ENCODE results near the gene OR14C36. TPM values are rescaled to one million over a fixed set of nuclear protein-coding genes. Genes with fewer than 3 reads are reported as not detected.

The OR14C36 gene
- total RNA-seq, 1 experiment from 2014 or later = not detected

DNA sequence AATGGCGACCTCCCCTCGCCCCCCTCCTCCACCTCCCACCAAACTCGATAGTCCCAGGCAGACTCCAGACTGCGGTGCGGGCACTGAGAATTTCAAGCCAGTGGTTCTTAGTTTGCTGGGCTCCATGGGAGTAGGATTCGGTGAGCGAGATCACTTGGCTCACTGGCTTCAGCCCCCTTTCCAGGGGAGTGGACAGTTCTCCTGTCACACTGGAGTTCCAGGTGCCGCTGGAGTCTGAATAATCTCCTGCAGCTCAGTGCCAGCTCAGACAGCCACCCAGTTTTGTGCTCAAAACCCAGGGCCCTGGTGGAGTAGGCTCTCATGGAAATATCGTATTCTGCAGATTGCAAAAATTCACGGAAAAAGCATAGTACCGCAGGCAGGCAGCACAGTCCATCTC is 31.8 kb upstream of the OR14C36 start:
- no peak overlapping the region for H3K27ac ChIP-seq (ENCODE audit: low read depth, low read length)
- H3K27me3 ChIP-seq (ENCODE audit: insufficient read depth, low read length) = no peaks in the 10 kb centered on the region
- H3K9me3 ChIP-seq (ENCODE audit: control insufficient read depth in 1 of 2, insufficient read depth in 1 of 2, low read depth in 1 of 2, low read length in 2 of 2) = peaks cover 5% of the 10 kb centered on the region in 2 experiments; a peak in 2 of 4 replicates
- DNase-seq (ENCODE audit: low read depth, low spot score) (no peak), ATAC-seq (no peak)
- intact Hi-C loops (cut with micrococcal nuclease) = no loop called here
- TF ChIP-seq YY1 (IDR thresholded peaks at IDR 0.05; ENCODE audit: extremely low read depth, insufficient replicate concordance, low read depth, low read length) (no peak), ZNF274 (IDR thresholded peaks at IDR 0.05; ENCODE audit: low read depth, low read length) (no peak), TCF7L2 (IDR thresholded peaks at IDR 0.05; ENCODE audit: borderline replicate concordance, extremely low read depth, insufficient read depth, insufficient read length) (no peak), CEBPB (IDR thresholded peaks at IDR 0.05; ENCODE audit: low read depth) (no peak), RAD21 (IDR thresholded peaks at IDR 0.05; ENCODE audit: low read depth) (no peak)
- RAD21 ChIA-PET (ENCODE audit: low non-redundant PET in 1 of 2, low total read pairs in 2 of 2, uncharacterized antibody in 2 of 2, unreplicated experiment in 2 of 2) = no interaction called here
- H3K9ac ChIP-seq (ENCODE audit: low read length) = no peak overlapping the region
- no peaks in the 10 kb centered on the region for H3K79me2 ChIP-seq (ENCODE audit: insufficient read depth, low read length)
- no peak overlapping the region for H2AFZ ChIP-seq (ENCODE audit: low read depth, low read length, poor library complexity, severe bottlenecking)
- no peak overlapping the region for H3K4me2 ChIP-seq (ENCODE audit: low read length)
- H3K4me1 ChIP-seq (ENCODE audit: control insufficient read depth in 1 of 2, insufficient read depth in 2 of 2, low read length in 2 of 2) = no peaks in the 10 kb centered on the region
- no peaks in the 10 kb centered on the region for H3K9me2 ChIP-seq (ENCODE audit: insufficient read depth)
- CTCF ChIA-PET = no interaction called here
- no peaks in the 10 kb centered on the region for H4K20me1 ChIP-seq (ENCODE audit: insufficient read depth)
- POLR2A ChIA-PET = no interaction called here
- H3K4me3 ChIP-seq (replicated peaks in 1 of 2; ENCODE audit: low read depth in 1 of 2, low read length in 2 of 2) = no peak overlapping the region
- no peaks in the 10 kb centered on the region for H3K36me3 ChIP-seq (ENCODE audit: control insufficient read depth in 1 of 2, insufficient read depth in 2 of 2, low read length in 2 of 2)
- BruUV-seq (replicated peaks) = no TSS peak

DNA sequence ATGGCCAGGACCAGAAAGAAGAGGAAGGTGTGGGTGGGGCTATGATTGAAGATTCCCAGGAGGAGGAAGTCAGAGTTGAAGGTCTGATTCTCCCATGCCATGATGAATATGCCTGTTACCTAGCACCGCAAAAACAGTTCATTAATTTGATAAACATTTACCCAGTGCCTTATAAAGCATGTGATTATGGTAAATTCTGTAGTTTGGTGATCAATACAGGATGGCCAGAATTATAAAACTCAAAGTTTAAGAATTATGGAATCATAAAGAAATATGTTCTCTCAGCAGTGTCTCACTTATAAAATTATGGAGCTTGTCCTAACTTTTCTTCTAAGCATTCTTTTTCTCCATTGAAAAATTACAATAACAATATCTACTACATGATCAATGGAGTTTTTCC is 24.1 kb upstream of the OR14C36 start, which contains the start of gene OR2M7:
TSS of gene OR2M7 (minus strand) at position 101 of the 400 bp plus-strand sequence. CDS start at position 101, 0 bp downstream.
- no peak within 1 kb of the TSS for H2AFZ ChIP-seq (ENCODE audit: low read depth, low read length, poor library complexity, severe bottlenecking)
- 0 out of 4 replicates have a peak, but pooled peaks cover 0 to 5% of the 10 kb centered on the region in 2 experiments for H3K9me3 ChIP-seq (ENCODE audit: control insufficient read depth in 1 of 2, insufficient read depth in 1 of 2, low read depth in 1 of 2, low read length in 2 of 2)
- no peaks in the 10 kb centered on the region for H3K36me3 ChIP-seq (ENCODE audit: control insufficient read depth in 1 of 2, insufficient read depth in 2 of 2, low read length in 2 of 2)
- no peaks in the 10 kb centered on the region for H3K9me2 ChIP-seq (ENCODE audit: insufficient read depth)
- H3K9ac ChIP-seq (ENCODE audit: low read length) = no peak within 1 kb of the TSS
- BruUV-seq (replicated peaks) = no TSS peak
- H3K27me3 ChIP-seq (ENCODE audit: insufficient read depth, low read length) = no peaks in the 10 kb centered on the region
- RAD21 ChIA-PET (ENCODE audit: low non-redundant PET in 1 of 2, low total read pairs in 2 of 2, uncharacterized antibody in 2 of 2, unreplicated experiment in 2 of 2) = no interaction called here
- H3K4me1 ChIP-seq (ENCODE audit: control insufficient read depth in 1 of 2, insufficient read depth in 2 of 2, low read length in 2 of 2) = no peaks in the 10 kb centered on the region
- no peaks in the 10 kb centered on the region for H3K79me2 ChIP-seq (ENCODE audit: insufficient read depth, low read length)
- no peaks in the 10 kb centered on the region for H4K20me1 ChIP-seq (ENCODE audit: insufficient read depth)
- TF ChIP-seq CEBPB (IDR thresholded peaks at IDR 0.05; ENCODE audit: low read depth) = no peak
- no peak for TF ChIP-seq ZNF274 (IDR thresholded peaks at IDR 0.05; ENCODE audit: low read depth, low read length)
- no peak for TF ChIP-seq POLR2AphosphoS5 (IDR thresholded peaks at IDR 0.05; ENCODE audit: low read depth, low read length)
- TF ChIP-seq EGR1 (IDR thresholded peaks at IDR 0.05; ENCODE audit: low read depth) = no peak
- POLR2A ChIA-PET = no interaction called here
- no peak within 1 kb of the TSS for H3K4me3 ChIP-seq (replicated peaks in 1 of 2; ENCODE audit: low read depth in 1 of 2, low read length in 2 of 2)
- no peak for DNase-seq (ENCODE audit: low read depth, low spot score)
- no peak within 1 kb of the TSS for H3K4me2 ChIP-seq (ENCODE audit: low read length)
- no peak for ATAC-seq
- CTCF ChIA-PET = no interaction called here
- no peak within 1 kb of the TSS for H3K27ac ChIP-seq (ENCODE audit: low read depth, low read length)
- intact Hi-C loops (cut with micrococcal nuclease) = no loop called here
